Parathyroid adenoma (tissue), 2 donors: ENCODE measurements around the gene SVIL.

Source experiments
- H2AFZ ChIP-seq: fragments of 300-600 bp; sonication (generic); one replicate; pipeline ENCODE4 v1.7.0; 2017; ENCODE audit warnings: antibody characterized with exemption, mild to moderate bottlenecking
- H3K27ac ChIP-seq: fragments of 300-600 bp; sonication (generic); one replicate; pipeline ENCODE4 v1.7.0; 2017
- H3K27me3 ChIP-seq: fragments of 300-600 bp; sonication (generic); one replicate; pipeline ENCODE4 v1.7.0; 2017; ENCODE audit warnings: low read length; ENCODE audit not compliant: control insufficient read depth, insufficient read depth
- H3K36me3 ChIP-seq: fragments of 300-600 bp; sonication (generic); one replicate; pipeline ENCODE4 v1.7.0; 2017; ENCODE audit warnings: low read length; ENCODE audit not compliant: control insufficient read depth, insufficient read depth
- H3K4me1 ChIP-seq: fragments of 300-600 bp; sonication (generic); one replicate; pipeline ENCODE4 v1.7.0; 2017; ENCODE audit warnings: control low read depth
- H3K4me2 ChIP-seq: fragments of 300-600 bp; sonication (generic); one replicate; pipeline ENCODE4 v1.7.0; 2017; ENCODE audit warnings: low read length
- H3K4me3 ChIP-seq: fragments of 300-600 bp; sonication (generic); one replicate; pipeline ENCODE4 v1.7.0; 2017; ENCODE audit warnings: low read depth, low read length
- H3K79me2 ChIP-seq: fragments of 300-600 bp; sonication (generic); one replicate; pipeline ENCODE4 v1.7.0; 2017; ENCODE audit warnings: control low read depth
- H3K9ac ChIP-seq: fragments of 300-600 bp; sonication (generic); one replicate; pipeline ENCODE4 v1.7.0; 2017; ENCODE audit warnings: mild to moderate bottlenecking
- H3K9me3 ChIP-seq: fragments of 300-600 bp; sonication (generic); one replicate; pipeline ENCODE4 v1.7.0; 2017; ENCODE audit warnings: low read length; ENCODE audit not compliant: control insufficient read depth
- TF ChIP-seq, protein P1 (sequence below): fragments of 300-600 bp; sonication (generic); IDR thresholded peaks from one replicate; pipeline ENCODE4 v1.7.0; 2017; ENCODE audit warnings: antibody characterized with exemption, mild to moderate bottlenecking
- donor health status: primary hyperparathyroidism.

SVIL gene

GRCh38 chr10:29651767-29652166 lies 17.0 kb upstream of the SVIL start:
- Histone ChIP-seq H3K36me3 (no peaks in the 10 kb centered on the region), H3K9ac (no peak overlapping the region), H3K9me3 (no peaks in the 10 kb centered on the region), H3K4me3 (no peak overlapping the region), H3K4me1 (peaks cover 14% of the 10 kb centered on the region), H3K4me2 (no peak overlapping the region), H2AFZ (no peak overlapping the region), H3K27ac (peak overlapping the region; percentile 32), H3K79me2 (peaks cover 13% of the 10 kb centered on the region), H3K27me3 (no peaks in the 10 kb centered on the region)
- TF ChIP-seq, protein P1, sequence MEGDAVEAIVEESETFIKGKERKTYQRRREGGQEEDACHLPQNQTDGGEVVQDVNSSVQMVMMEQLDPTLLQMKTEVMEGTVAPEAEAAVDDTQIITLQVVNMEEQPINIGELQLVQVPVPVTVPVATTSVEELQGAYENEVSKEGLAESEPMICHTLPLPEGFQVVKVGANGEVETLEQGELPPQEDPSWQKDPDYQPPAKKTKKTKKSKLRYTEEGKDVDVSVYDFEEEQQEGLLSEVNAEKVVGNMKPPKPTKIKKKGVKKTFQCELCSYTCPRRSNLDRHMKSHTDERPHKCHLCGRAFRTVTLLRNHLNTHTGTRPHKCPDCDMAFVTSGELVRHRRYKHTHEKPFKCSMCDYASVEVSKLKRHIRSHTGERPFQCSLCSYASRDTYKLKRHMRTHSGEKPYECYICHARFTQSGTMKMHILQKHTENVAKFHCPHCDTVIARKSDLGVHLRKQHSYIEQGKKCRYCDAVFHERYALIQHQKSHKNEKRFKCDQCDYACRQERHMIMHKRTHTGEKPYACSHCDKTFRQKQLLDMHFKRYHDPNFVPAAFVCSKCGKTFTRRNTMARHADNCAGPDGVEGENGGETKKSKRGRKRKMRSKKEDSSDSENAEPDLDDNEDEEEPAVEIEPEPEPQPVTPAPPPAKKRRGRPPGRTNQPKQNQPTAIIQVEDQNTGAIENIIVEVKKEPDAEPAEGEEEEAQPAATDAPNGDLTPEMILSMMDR, result no peak

DNA sequence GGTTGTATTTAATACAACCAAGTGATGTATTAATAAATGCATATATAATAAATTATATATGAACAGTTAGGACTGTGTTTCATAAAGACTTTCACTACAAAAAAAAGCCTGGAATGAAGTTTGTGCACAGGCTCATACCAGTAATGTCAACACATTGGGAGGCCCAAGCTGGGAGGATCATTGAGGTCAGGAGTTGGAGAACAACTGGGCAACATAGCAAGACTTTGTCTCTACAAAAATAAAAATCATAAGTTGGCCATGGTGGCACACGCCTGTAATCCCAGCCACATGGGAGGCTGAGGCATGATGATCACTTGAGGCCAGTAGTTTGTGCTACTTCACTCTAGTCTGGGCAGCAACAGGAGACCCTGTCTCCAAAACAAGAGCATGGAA lies 15.8 kb upstream of the SVIL start:
- Histone ChIP-seq H3K36me3 (no peaks in the 10 kb centered on the region), H3K9me3 (no peaks in the 10 kb centered on the region), H3K27ac (no peak overlapping the region), H3K9ac (no peak overlapping the region), H3K4me2 (no peak overlapping the region), H3K4me3 (no peak overlapping the region), H3K27me3 (no peaks in the 10 kb centered on the region), H3K79me2 (peaks cover 16% of the 10 kb centered on the region), H2AFZ (no peak overlapping the region), H3K4me1 (peaks cover 16% of the 10 kb centered on the region)
- TF ChIP-seq, protein P1, result no peak

GRCh38 chr10:29649561-29650551 lies 15.1 kb upstream of the SVIL start:
- H3K9ac ChIP-seq, result no peak overlapping the region
- TF ChIP-seq, protein P1, result no peak
- peaks cover 17% of the 10 kb centered on the region for H3K79me2 ChIP-seq
- H3K9me3 ChIP-seq, result no peaks in the 10 kb centered on the region
- H2AFZ ChIP-seq, result no peak overlapping the region
- no peak overlapping the region for H3K27ac ChIP-seq
- H3K36me3 ChIP-seq, result no peaks in the 10 kb centered on the region
- H3K4me2 ChIP-seq, result no peak overlapping the region
- peaks cover 16% of the 10 kb centered on the region for H3K4me1 ChIP-seq
- no peaks in the 10 kb centered on the region for H3K27me3 ChIP-seq
- no peak overlapping the region for H3K4me3 ChIP-seq

DNA sequence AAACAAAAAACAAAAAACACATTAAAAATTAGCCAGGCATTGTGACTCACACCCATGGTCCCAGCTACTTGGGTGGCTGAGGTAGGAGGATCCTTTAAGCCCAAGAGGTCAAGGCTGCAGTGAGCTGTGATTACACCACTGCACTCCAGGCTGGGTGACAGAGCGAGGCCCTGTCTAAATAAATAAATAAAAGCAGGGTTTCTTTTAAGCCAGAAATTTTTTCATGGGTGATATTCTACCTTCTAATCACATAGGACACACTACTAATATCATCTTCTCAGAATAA lies 14.2 kb upstream of the SVIL start:
- Histone ChIP-seq H3K4me1 (peaks cover 16% of the 10 kb centered on the region), H3K27me3 (no peaks in the 10 kb centered on the region), H3K36me3 (no peaks in the 10 kb centered on the region), H3K9me3 (no peaks in the 10 kb centered on the region), H3K9ac (no peak overlapping the region), H3K79me2 (peaks cover 17% of the 10 kb centered on the region), H3K4me2 (no peak overlapping the region), H3K27ac (no peak overlapping the region), H2AFZ (no peak overlapping the region), H3K4me3 (no peak overlapping the region)
- TF ChIP-seq, protein P1, result no peak
